Esophagus squamous epithelium (tissue), 4 donors: ENCODE data around the gene S100B.
"Not testable (repeated sequence)": the region's sequence is repeated elsewhere in the genome, so short reads cannot be mapped to it uniquely, and the experiment has no call there.

Experiments used
- POLR2A ChIP-seq, 4 donors: fragments of 450-650 bp; IDR thresholded peaks; one replicate each; pipeline ENCODE4 v1.6.1; 2017; ENCODE audit warnings: antibody characterized with exemption in 4 of 4, mild to moderate bottlenecking in 4 of 4, moderate library complexity in 3 of 4
- TF ChIP-seq, protein P1 (sequence below), 6 experiments: fragments of 450-650 bp in 4 of 6; fragments of 200-600 bp in 2 of 6; sonication (generic) in 2 of 6; IDR thresholded peaks; one replicate each; pipeline ENCODE4 v1.5.1; 2016 to 2019; ENCODE audit warnings: antibody characterized with exemption in 6 of 6, mild to moderate bottlenecking in 4 of 6, moderate library complexity in 4 of 6

- not testable (repeated sequence) for TF ChIP-seq POLR2A (IDR thresholded peaks at IDR 0.05)
- TF ChIP-seq, protein P1, sequence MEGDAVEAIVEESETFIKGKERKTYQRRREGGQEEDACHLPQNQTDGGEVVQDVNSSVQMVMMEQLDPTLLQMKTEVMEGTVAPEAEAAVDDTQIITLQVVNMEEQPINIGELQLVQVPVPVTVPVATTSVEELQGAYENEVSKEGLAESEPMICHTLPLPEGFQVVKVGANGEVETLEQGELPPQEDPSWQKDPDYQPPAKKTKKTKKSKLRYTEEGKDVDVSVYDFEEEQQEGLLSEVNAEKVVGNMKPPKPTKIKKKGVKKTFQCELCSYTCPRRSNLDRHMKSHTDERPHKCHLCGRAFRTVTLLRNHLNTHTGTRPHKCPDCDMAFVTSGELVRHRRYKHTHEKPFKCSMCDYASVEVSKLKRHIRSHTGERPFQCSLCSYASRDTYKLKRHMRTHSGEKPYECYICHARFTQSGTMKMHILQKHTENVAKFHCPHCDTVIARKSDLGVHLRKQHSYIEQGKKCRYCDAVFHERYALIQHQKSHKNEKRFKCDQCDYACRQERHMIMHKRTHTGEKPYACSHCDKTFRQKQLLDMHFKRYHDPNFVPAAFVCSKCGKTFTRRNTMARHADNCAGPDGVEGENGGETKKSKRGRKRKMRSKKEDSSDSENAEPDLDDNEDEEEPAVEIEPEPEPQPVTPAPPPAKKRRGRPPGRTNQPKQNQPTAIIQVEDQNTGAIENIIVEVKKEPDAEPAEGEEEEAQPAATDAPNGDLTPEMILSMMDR (IDR thresholded peaks at IDR 0.05): not testable (repeated sequence)
Observed at GRCh38 chr21:46630915-46631314, 26.0 kb upstream of the S100B start.
